K562 (cell line): ENCODE measurements around the gene KAT14. TPM values are rescaled to one million over a fixed set of nuclear protein-coding genes. Genes with fewer than 3 reads are reported as not detected.

Experiments used
- ATAC-seq: fragments of 200-7000 bp; cut with Tn5 transposase; 3 replicates; pipeline ENCODE4 v1.9.1; 2020; ENCODE audit warnings: moderate library complexity
- BruUV-seq: library from RNA; stranded (reverse); fragments of 400-500 nt; replicated peaks from 2 replicates; lab custom pipeline; 2021; lab: Mats Ljungman, UMichigan
- CTCF ChIA-PET: fragments of 300-600 bp; formaldehyde crosslinking; extraction: SDS; loops from one replicate; lab custom pipeline; 2021; ENCODE audit warnings: low intra/inter-chr PET ratio; lab: Yijun Ruan, JAX
- POLR2A ChIA-PET: fragments of 300-600, 350-650 bp; sonication (Branson Sonifier 250); formaldehyde crosslinking; extraction: SDS; loops from one replicate; lab custom pipeline; 2021; ENCODE audit warnings: antibody characterized with exemption, inconsistent platforms; lab: Yijun Ruan, JAX
- DNase-seq, 4 experiments: peaks; one replicate each; pipeline versions ENCODE4 v3.0.0 to v3.0.0-alpha.2; 2011 to 2018; ENCODE audit warnings: low spot score in 3 of 4, mixed read lengths in 3 of 4; ENCODE audit errors: extremely low read depth in 1 of 4
- FAIRE-seq: peaks from 2 replicates; lab custom pipeline; 2011; peaks lifted over from hg19 to GRCh38; lab: Jason Lieb, UNC
- H2AFZ ChIP-seq: 2 replicates; pipeline ENCODE4 v1.6.0; 2011; ENCODE audit warnings: low read depth, low read length, control low read depth, inconsistent platforms
- H3K27ac ChIP-seq: fragments of 200-600 bp; 3 replicates; pipeline ENCODE4 v1.8.0; 2011; ENCODE audit warnings: low read depth, mild to moderate bottlenecking, control low read depth, inconsistent platforms, low read length, moderate library complexity, mixed read lengths; ENCODE audit errors: extremely low read depth
- H3K27me3 ChIP-seq, 2 experiments: fragments of 300-600 bp in 1 of 2; 2 replicates in 1 of 2; 3 replicates in 1 of 2; pipeline versions ENCODE4 v1.6.0 to v1.8.0; 2011; ENCODE audit warnings: inconsistent platforms in 2 of 2, low read length in 2 of 2, mild to moderate bottlenecking in 1 of 2, mixed read lengths in 1 of 2, moderate library complexity in 1 of 2; ENCODE audit not compliant: control insufficient read depth in 2 of 2, insufficient read depth in 2 of 2
- H3K36me3 ChIP-seq: fragments of 300-600 bp; 3 replicates; pipeline ENCODE4 v1.8.0; 2011; ENCODE audit warnings: mild to moderate bottlenecking, low read length, inconsistent platforms; ENCODE audit not compliant: control insufficient read depth, insufficient read depth
- H3K4me1 ChIP-seq, 2 experiments: fragments of 200-600 bp in 1 of 2; replicated peaks in 1 of 2; 2 replicates in 1 of 2; 3 replicates in 1 of 2; pipeline versions ENCODE4 v1.5.1 to v1.8.0; 2011; ENCODE audit warnings: inconsistent platforms in 2 of 2, low read length in 2 of 2, mild to moderate bottlenecking in 1 of 2, mixed read lengths in 1 of 2, moderate library complexity in 1 of 2; ENCODE audit not compliant: control insufficient read depth in 2 of 2, insufficient read depth in 2 of 2
- H3K4me2 ChIP-seq: 2 replicates; pipeline ENCODE4 v1.6.1; 2011; ENCODE audit warnings: low read length, control low read depth, inconsistent platforms, mixed read lengths; ENCODE audit not compliant: insufficient read depth
- H3K4me3 ChIP-seq: fragments of 200-600 bp; sonication (generic), shearing (Covaris generic); 2 replicates; pipeline ENCODE4 v1.5.1; 2016; ENCODE audit warnings: control low read depth, inconsistent platforms
- H3K79me2 ChIP-seq: fragments of 200-600 bp; 3 replicates; pipeline ENCODE4 v1.8.0; 2011; ENCODE audit warnings: low read length, inconsistent platforms; ENCODE audit not compliant: control insufficient read depth, insufficient read depth
- H3K9ac ChIP-seq, 2 experiments: 2 replicates each; pipeline versions ENCODE4 v1.6.0 to v1.6.1; 2011; ENCODE audit warnings: low read depth in 2 of 2, low read length in 2 of 2, control low read depth in 1 of 2, inconsistent platforms in 1 of 2, mild to moderate bottlenecking in 1 of 2, mixed read lengths in 1 of 2; ENCODE audit not compliant: insufficient read depth in 1 of 2
- H3K9me1 ChIP-seq: one replicate; pipeline ENCODE4 v1.6.0; 2011; ENCODE audit warnings: inconsistent platforms, mild to moderate bottlenecking, low read length, moderate library complexity; ENCODE audit not compliant: control insufficient read depth, insufficient read depth
- H3K9me3 ChIP-seq: replicated peaks from 2 replicates; pipeline ENCODE4 v1.5.1; 2011; ENCODE audit warnings: low read depth, low read length, inconsistent platforms; ENCODE audit not compliant: control insufficient read depth, insufficient read depth
- H4K20me1 ChIP-seq: replicated peaks from 2 replicates; pipeline ENCODE4 v1.6.1; 2011; ENCODE audit warnings: low read length, inconsistent platforms, mixed read lengths; ENCODE audit not compliant: control insufficient read depth, insufficient read depth
- NCOA4 ChIP-seq: fragments of 450-650 bp; IDR thresholded peaks from 2 replicates; pipeline ENCODE4 v1.6.1; 2018; ENCODE audit warnings: mild to moderate bottlenecking; ENCODE audit not compliant: partially characterized antibody
- PRDM10 ChIP-seq: fragments of 450-650 bp; IDR thresholded peaks from 2 replicates; pipeline ENCODE4 v1.6.1; 2018; ENCODE audit not compliant: partially characterized antibody
- WGBS: fragments of 100-300 bp; shearing (Covaris generic); methylation state at CpG from one replicate; pipeline ENCODE4 v1.1.6; 2016; ENCODE audit warnings: low coverage, mixed read lengths; ENCODE audit not compliant: insufficient coverage; ENCODE audit errors: missing lambda C conversion rate; 5-methylcytosine and 5-hydroxymethylcytosine counted together
- in situ Hi-C: fragments of 300-500 bp; cut with MboI; formaldehyde crosslinking; loops from 4 replicates; pipeline ENCODE4 v1.15.0; 2018; ENCODE audit warnings: inconsistent platforms, mixed read lengths
- intact Hi-C: fragments of 100-400 bp; cut with micrococcal nuclease; formaldehyde crosslinking; loops from 2 replicates; pipeline ENCODE4 v1.14.2; 2022
- polyA plus RNA-seq, 8 experiments: library from polyadenylated mRNA; depleted of rRNA in 4 of 8; stranded (reverse) in 5 of 8; unstranded in 3 of 8; fragments of >200 nt; fragmentation: Nextera tagmentation in 2 of 8; fragmentation: Illumina TruSeq in 1 of 8; extraction: Ambion mirVana in 2 of 8; extraction: Trizol in 1 of 8; gene quantifications; 2 replicates each; pipeline versions ENCODE4 v1.2.1 to v1.2.3, GENCODE V29; 2011 to 2014; ENCODE audit warnings: inconsistent platforms in 1 of 8, missing spikeins in 1 of 8
- total RNA-seq, 7 experiments: library from RNA; depleted of rRNA in 6 of 7; stranded (reverse); fragments of >200 nt in 6 of 7; fragmentation: Illumina TruSeq in 2 of 7; extraction: Trizol in 2 of 7; gene quantifications; 2 replicates each; pipeline versions ENCODE4 v1.2.1 to v1.2.3, GENCODE V29; 2011 to 2021; ENCODE audit warnings: low replicate concordance in 1 of 7

Gene KAT14
- total and polyA plus RNA-seq, 9 of the 15 experiments (the other 6 are each of a cell fraction or from before 2014, with no cell fraction given) = 1.7 to 7.2 (median 5.6) TPM

DNA sequence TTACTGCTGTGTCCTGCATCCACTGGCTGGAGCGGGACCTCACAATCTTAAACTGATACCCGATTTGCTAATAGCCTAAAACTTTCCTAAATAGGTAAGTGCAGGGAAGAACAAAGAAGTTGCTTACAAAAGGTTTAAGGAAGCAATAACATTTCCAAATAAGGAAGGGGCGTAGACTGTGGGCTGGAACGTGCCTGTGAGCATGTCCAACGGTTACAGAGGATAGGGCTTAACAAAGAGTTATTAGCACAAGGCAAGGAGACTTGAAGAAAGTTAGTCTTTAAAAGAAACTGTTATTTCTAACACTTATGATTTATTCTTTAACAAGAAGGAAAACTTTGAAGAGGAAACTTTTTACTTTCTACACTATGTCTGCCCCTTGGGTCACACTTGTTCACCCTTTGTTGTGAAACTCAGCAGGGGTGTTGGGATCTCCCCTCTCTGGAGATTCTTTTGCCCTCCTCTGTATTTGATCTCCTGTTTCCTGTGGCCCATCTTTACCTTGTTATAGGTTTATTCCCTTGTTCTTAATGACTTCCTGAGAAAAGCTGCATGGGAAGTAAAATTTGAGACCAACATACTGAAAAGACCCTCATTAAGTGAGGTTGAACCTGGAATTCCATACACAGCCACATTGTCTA is 28.7 kb downstream of the KAT14 start:
- Histone ChIP-seq H3K9me3 (no peaks in the 10 kb centered on the region), H3K9ac (no peak overlapping the region), H3K79me2 (no peaks in the 10 kb centered on the region), H3K27me3 (no peaks in the 10 kb centered on the region), H3K4me2 (no peak overlapping the region), H3K9me1 (no peaks in the 10 kb centered on the region), H4K20me1 (no peaks in the 10 kb centered on the region), H3K27ac (no peak overlapping the region), H3K4me3 (no peak overlapping the region), H2AFZ (no peak overlapping the region), H3K36me3 (no peaks in the 10 kb centered on the region), H3K4me1 (no peaks in the 10 kb centered on the region)
- FAIRE-seq (no peak), DNase-seq (no peak), ATAC-seq (no peak)
- BruUV-seq = no TSS peak
- in situ Hi-C loops = no loop called here
- TF ChIP-seq PRDM10 = peak; percentile 14
- TF ChIP-seq NCOA4 = no peak
- CTCF ChIA-PET = no interaction called here
- POLR2A ChIA-PET = interaction anchor here (1.5 kb wide), 1 partner anchor 12 kb away, joined by 5 read pairs; no protein-coding TSS in a partner anchor
- intact Hi-C loops = no loop called here
- WGBS = 48% methylated on average over 5 of the region's 5 CpGs
